GM23248 (cell line): ENCODE results near the gene ABCA8. TPM values are rescaled to one million over a fixed set of nuclear protein-coding genes. Genes with fewer than 3 reads are reported as not detected.
"Not testable (repeated sequence)": the region's sequence is repeated elsewhere in the genome, so short reads cannot be mapped to it uniquely, and the experiment has no call there.

ENCODE experiments used
- DNase-seq: peaks from one replicate; pipeline ENCODE4 v3.0.0-alpha.2; 2015
- H2AFZ ChIP-seq: fragments of 200-600 bp; sonication (generic); 2 replicates; pipeline ENCODE4 v1.6.1; 2016; ENCODE audit warnings: antibody characterized with exemption
- H3F3A ChIP-seq: fragments of 200-600 bp; sonication (generic); 2 replicates; pipeline ENCODE4 v1.6.1; 2016; ENCODE audit warnings: mild to moderate bottlenecking, antibody characterized with exemption, mixed run types; ENCODE audit not compliant: insufficient read depth
- H3K27ac ChIP-seq: fragments of 200-600 bp; sonication (generic); 2 replicates; pipeline ENCODE4 v1.5.1; 2016; ENCODE audit warnings: mild to moderate bottlenecking
- H3K27me3 ChIP-seq: fragments of 200-600 bp; sonication (generic); replicated peaks from 2 replicates; pipeline ENCODE4 v1.6.1; 2016; ENCODE audit warnings: mild to moderate bottlenecking; ENCODE audit not compliant: insufficient read depth
- H3K36me3 ChIP-seq: fragments of 200-600 bp; sonication (generic); 2 replicates; pipeline ENCODE4 v1.6.1; 2016; ENCODE audit warnings: low read depth, mild to moderate bottlenecking
- H3K4me1 ChIP-seq: fragments of 200-600 bp; sonication (generic); 2 replicates; pipeline ENCODE4 v1.6.1; 2016; ENCODE audit warnings: mild to moderate bottlenecking; ENCODE audit not compliant: insufficient read depth
- H3K4me2 ChIP-seq: fragments of 200-600 bp; sonication (generic); one replicate; pipeline ENCODE4 v1.6.1; 2016; ENCODE audit warnings: mild to moderate bottlenecking; ENCODE audit not compliant: unreplicated experiment
- H3K4me3 ChIP-seq: fragments of 200-600 bp; sonication (generic); 2 replicates; pipeline ENCODE4 v1.5.1; 2016; ENCODE audit warnings: mild to moderate bottlenecking
- H3K79me2 ChIP-seq: fragments of 200-600 bp; sonication (generic); 2 replicates; pipeline ENCODE4 v1.6.1; 2016; ENCODE audit warnings: mild to moderate bottlenecking; ENCODE audit not compliant: insufficient read depth
- H3K9ac ChIP-seq: fragments of 200-600 bp; sonication (generic); 2 replicates; pipeline ENCODE4 v1.6.1; 2016; ENCODE audit warnings: mild to moderate bottlenecking
- H3K9me2 ChIP-seq: fragments of 200-600 bp; sonication (generic); 2 replicates; pipeline ENCODE4 v1.6.1; 2016; ENCODE audit warnings: mixed run types, mild to moderate bottlenecking, moderate library complexity; ENCODE audit not compliant: insufficient read depth
- H3K9me3 ChIP-seq: fragments of 200-600 bp; sonication (generic); one replicate; pipeline ENCODE4 v1.6.1; 2017; ENCODE audit warnings: low read depth
- H4K20me1 ChIP-seq: fragments of 200-600 bp; sonication (generic); 2 replicates; pipeline ENCODE4 v1.6.0; 2016; ENCODE audit not compliant: insufficient read depth
- EZH2 ChIP-seq: fragments of 200-600 bp; sonication (generic); IDR thresholded peaks from 2 replicates; pipeline ENCODE4 v1.6.1; 2018; ENCODE audit warnings: antibody characterized with exemption, mild to moderate bottlenecking; ENCODE audit not compliant: insufficient read depth, poor library complexity, severe bottlenecking
- EZH2phosphoT487 ChIP-seq: fragments of 200-600 bp; sonication (generic); IDR thresholded peaks from 2 replicates; pipeline ENCODE4 v1.6.1; 2018; ENCODE audit warnings: antibody characterized with exemption, moderate library complexity, mild to moderate bottlenecking, low read depth; ENCODE audit not compliant: insufficient read depth
- WGBS, 2 experiments: methylation state at CpG; one replicate each; pipeline ENCODE4 v1.1.6; 2015 to 2017; ENCODE audit warnings: low lambda C conversion rate in 2 of 2, low coverage in 1 of 2; ENCODE audit errors: missing lambda C conversion rate in 2 of 2; 5-methylcytosine and 5-hydroxymethylcytosine counted together
- in situ Hi-C: fragments of 300-500 bp; cut with MboI; formaldehyde crosslinking; loops from 2 replicates; pipeline ENCODE4 v1.15.0; 2020
- polyA plus RNA-seq: library from polyadenylated mRNA; unstranded; fragments of >200 nt; fragmentation: Nextera tagmentation; extraction: Ambion mirVana; gene quantifications from 2 replicates; pipeline ENCODE4 v1.2.1, GENCODE V29; 2016
- total RNA-seq: library from RNA; depleted of rRNA; stranded (reverse); fragments of >200 nt; shearing (Covaris generic); gene quantifications from 2 replicates; pipeline ENCODE4 v1.2.3, GENCODE V29; 2014

ABCA8 gene
- total and polyA plus RNA-seq, 2 experiments from 2014 or later: 4.4 to 8.0 TPM

- no peaks in the 10 kb centered on the region for H3K79me2 ChIP-seq
- 58 to 59% methylated on average over 4 of the region's 4 CpGs for WGBS, 2 experiments
Observed at GRCh38 chr17:68953340-68953997, 1.7 kb downstream of the ABCA8 start.

GRCh38 chr17:68950725-68951124 is 4.5 kb downstream of the ABCA8 start:
- Histone ChIP-seq H3K36me3 (no peaks in the 10 kb centered on the region), H3K27me3 (no peaks in the 10 kb centered on the region), H3K9ac (no peak overlapping the region), H3K4me3 (no peak overlapping the region), H4K20me1 (no peaks in the 10 kb centered on the region), H3K9me3 (no peaks in the 10 kb centered on the region), H3F3A (peaks cover 7% of the 10 kb centered on the region), H3K9me2 (no peaks in the 10 kb centered on the region), H3K4me1 (peaks cover 17% of the 10 kb centered on the region), H3K27ac (no peak overlapping the region), H3K79me2 (no peaks in the 10 kb centered on the region), H3K4me2 (no peak overlapping the region), H2AFZ (no peak overlapping the region)
- DNase-seq: no peak
- 60 to 63% methylated on average over 4 of the region's 4 CpGs for WGBS, 2 experiments
- in situ Hi-C loops: no loop called here
- TF ChIP-seq EZH2 (no peak), EZH2phosphoT487 (no peak)

More at GRCh38 chr17:68953340-68953997, 1.7 kb downstream of the ABCA8 start:
- DNase-seq: no peak
- Histone ChIP-seq H3K36me3 (no peaks in the 10 kb centered on the region), H3K4me2 (no peak overlapping the region), H3K4me1 (peaks cover 20% of the 10 kb centered on the region), H2AFZ (no peak overlapping the region), H3K9me2 (no peaks in the 10 kb centered on the region), H4K20me1 (no peaks in the 10 kb centered on the region), H3K27ac (no peak overlapping the region), H3K4me3 (no peak overlapping the region), H3K9ac (no peak overlapping the region), H3F3A (peaks cover 7% of the 10 kb centered on the region), H3K27me3 (no peaks in the 10 kb centered on the region), H3K9me3 (no peaks in the 10 kb centered on the region)
- TF ChIP-seq EZH2 (no peak), EZH2phosphoT487 (no peak)
- in situ Hi-C loops: no loop called here

GRCh38 chr17:68947868-68948267 is 7.3 kb downstream of the ABCA8 start:
- H3K9ac ChIP-seq, H3K9me2 ChIP-seq, H3F3A ChIP-seq, H4K20me1 ChIP-seq, H3K9me3 ChIP-seq, H3K79me2 ChIP-seq, H3K36me3 ChIP-seq, H3K27ac ChIP-seq, in situ Hi-C loops, DNase-seq, H3K4me3 ChIP-seq, H3K4me1 ChIP-seq, H3K27me3 ChIP-seq, H3K4me2 ChIP-seq, H2AFZ ChIP-seq: not testable (repeated sequence)
- WGBS, 2 experiments: 91 to 96% methylated on average over 1 of the region's 1 CpG

GRCh38 chr17:68944435-68945035 is 10.7 kb downstream of the ABCA8 start:
- no peaks in the 10 kb centered on the region for H3K4me1 ChIP-seq
- no peaks in the 10 kb centered on the region for H3K27me3 ChIP-seq
- no peaks in the 10 kb centered on the region for H3K9me2 ChIP-seq
- H3K9ac ChIP-seq: no peak overlapping the region
- TF ChIP-seq EZH2: no peak
- no peak for TF ChIP-seq EZH2phosphoT487
- in situ Hi-C loops: no loop called here
- H3K9me3 ChIP-seq: no peaks in the 10 kb centered on the region
- no peak overlapping the region for H3K4me3 ChIP-seq
- H3K27ac ChIP-seq: no peak overlapping the region
- WGBS, 2 experiments: 91 to 97% methylated on average over 6 of the region's 6 CpGs
- no peak for DNase-seq
- no peak overlapping the region for H3K4me2 ChIP-seq
- no peaks in the 10 kb centered on the region for H3F3A ChIP-seq
- no peak overlapping the region for H2AFZ ChIP-seq
- no peaks in the 10 kb centered on the region for H3K36me3 ChIP-seq
- H3K79me2 ChIP-seq: no peaks in the 10 kb centered on the region
- H4K20me1 ChIP-seq: no peaks in the 10 kb centered on the region

GRCh38 chr17:68943812-68944182 is 11.4 kb downstream of the ABCA8 start:
- H3K36me3 ChIP-seq, DNase-seq, H3K4me1 ChIP-seq, H3K9ac ChIP-seq, H4K20me1 ChIP-seq, H3F3A ChIP-seq, in situ Hi-C loops, H3K27me3 ChIP-seq, H3K9me3 ChIP-seq, H3K79me2 ChIP-seq, H3K9me2 ChIP-seq, H3K4me2 ChIP-seq, H3K27ac ChIP-seq, H3K4me3 ChIP-seq, H2AFZ ChIP-seq: not testable (repeated sequence)
- 82 to 88% methylated on average over 2 of the region's 2 CpGs for WGBS, 2 experiments
